ENCODE results near the gene ZDHHC14.

DNA sequence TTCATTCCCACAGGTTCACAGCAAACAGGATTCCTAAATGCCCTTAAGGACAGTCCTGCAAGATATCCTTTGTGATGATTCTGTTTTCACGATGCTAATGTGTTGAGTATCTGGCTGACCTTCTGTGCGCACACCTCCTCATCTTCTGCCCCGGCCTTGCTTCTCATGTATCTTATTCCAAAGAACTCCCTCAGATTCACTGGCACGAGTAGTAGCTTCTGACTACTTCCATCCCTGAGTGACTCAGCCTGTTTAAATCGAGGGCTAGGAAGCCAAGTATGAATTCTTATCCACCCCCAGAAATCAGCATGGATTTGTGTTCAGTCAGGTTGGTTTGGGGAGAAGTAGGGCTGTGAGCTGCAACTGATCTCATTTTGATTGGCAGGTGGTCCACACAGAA, 251.8 kb downstream of the ZDHHC14 start:
- TF ChIP-seq, protein P1, sequence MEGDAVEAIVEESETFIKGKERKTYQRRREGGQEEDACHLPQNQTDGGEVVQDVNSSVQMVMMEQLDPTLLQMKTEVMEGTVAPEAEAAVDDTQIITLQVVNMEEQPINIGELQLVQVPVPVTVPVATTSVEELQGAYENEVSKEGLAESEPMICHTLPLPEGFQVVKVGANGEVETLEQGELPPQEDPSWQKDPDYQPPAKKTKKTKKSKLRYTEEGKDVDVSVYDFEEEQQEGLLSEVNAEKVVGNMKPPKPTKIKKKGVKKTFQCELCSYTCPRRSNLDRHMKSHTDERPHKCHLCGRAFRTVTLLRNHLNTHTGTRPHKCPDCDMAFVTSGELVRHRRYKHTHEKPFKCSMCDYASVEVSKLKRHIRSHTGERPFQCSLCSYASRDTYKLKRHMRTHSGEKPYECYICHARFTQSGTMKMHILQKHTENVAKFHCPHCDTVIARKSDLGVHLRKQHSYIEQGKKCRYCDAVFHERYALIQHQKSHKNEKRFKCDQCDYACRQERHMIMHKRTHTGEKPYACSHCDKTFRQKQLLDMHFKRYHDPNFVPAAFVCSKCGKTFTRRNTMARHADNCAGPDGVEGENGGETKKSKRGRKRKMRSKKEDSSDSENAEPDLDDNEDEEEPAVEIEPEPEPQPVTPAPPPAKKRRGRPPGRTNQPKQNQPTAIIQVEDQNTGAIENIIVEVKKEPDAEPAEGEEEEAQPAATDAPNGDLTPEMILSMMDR (IDR thresholded peaks at IDR 0.05), result no peak
- TF ChIP-seq EP300 (IDR thresholded peaks at IDR 0.05) (no peak), POLR2A (IDR thresholded peaks at IDR 0.05) (no peak), POLR2AphosphoS5 (IDR thresholded peaks at IDR 0.05) (no peak)
